GM19193 (cell line): ENCODE measurements around the gene ZNF491.

Experiments
- POLR2A ChIP-seq: IDR thresholded peaks from 4 replicates; pipeline ENCODE4 v1.6.1; 2011; ENCODE audit not compliant: insufficient read depth, insufficient read length; ENCODE audit errors: extremely low read depth

The ZNF491 gene

DNA sequence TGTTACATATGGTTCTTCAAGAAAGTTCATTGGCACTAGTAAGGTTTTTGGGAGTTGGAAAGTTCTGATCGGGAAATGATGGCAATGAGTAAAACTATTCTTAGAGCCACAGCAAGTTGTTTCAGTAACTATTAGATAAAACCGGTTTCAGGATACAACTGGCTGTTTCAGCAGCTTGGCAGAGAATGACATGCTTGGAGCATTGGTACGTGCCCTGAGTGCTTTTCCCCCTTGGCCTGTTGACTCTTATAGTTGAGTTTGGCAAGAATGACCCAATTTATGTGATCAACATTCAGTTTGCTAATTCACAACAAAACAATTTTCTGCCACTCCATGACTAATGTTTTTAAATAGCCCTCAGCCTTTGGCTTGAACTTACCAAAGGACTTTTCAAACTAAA, 10.8 kb upstream of the ZNF491 start:
- TF ChIP-seq POLR2A, result no peak

DNA sequence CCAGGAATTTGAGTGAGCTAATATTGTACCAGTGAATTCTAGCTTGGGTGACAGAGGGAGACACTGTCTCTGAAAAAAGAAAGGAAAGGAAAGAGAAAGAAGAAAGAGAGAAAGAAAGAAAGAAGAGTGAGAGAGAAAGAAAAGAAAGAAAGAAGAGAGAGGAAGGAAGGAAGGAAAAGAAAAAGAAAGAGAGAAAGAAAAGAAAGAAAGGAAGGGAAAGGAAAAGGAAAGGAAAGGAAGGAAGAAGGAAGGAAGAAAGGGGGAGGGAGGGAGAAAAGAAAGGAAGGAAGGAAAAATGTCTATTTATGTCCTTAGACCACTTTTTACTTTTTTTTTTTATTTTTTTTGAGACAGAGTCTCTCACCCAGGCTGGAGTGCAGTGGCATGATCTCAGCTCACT, 5.4 kb upstream of the ZNF491 start:
- no peak for TF ChIP-seq POLR2A

DNA sequence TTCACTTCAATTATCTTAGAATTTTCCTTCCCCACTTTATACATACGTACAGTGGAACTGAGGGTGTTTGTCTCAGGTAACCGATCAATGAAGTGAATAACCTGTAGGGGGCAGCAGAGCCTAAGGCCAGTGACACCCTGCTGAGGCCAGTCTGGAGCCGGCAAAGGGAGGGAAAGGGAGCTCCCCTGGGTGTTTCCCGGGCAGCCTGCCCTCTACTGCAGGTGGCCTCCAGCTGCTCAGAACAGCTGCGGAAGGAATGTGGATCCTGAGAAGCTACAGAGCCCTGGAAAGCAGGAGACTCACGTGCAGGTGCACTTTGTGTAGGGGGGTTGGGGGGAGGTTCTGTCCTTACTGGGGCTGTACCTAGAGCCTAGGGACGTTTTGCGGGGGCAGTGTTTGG, 832 bp upstream of the ZNF491 start:
- no peak for TF ChIP-seq POLR2A

DNA sequence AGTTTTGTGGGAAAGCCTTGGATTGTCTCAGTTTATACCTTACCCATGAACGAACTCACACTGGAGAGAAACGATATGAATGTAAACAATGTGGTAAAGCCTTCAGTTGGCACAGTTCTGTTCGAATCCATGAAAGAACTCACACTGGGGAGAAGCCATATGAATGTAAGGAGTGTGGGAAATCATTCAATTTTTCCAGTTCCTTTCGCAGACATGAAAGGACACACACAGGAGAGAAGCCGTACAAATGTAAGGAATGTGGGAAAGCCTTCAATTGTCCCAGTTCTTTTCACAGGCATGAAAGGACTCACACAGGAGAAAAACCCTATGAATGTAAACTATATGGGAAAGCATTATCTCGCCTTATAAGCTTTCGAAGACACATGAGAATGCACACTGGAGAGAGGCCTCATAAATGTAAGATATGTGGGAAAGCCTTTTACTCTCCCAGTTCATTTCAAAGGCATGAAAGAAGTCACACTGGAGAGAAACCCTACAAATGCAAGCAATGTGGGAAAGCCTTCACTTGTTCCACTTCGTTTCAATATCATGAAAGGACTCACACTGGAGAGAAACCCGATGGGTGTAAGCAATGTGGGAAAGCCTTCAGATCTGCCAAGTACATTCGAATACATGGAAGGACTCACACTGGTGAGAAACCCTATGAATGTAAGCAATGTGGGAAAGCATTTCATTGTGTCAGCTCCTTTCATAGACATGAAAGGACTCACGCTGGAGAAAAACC, 8.2 kb downstream of the ZNF491 start:
- no peak for TF ChIP-seq POLR2A

DNA sequence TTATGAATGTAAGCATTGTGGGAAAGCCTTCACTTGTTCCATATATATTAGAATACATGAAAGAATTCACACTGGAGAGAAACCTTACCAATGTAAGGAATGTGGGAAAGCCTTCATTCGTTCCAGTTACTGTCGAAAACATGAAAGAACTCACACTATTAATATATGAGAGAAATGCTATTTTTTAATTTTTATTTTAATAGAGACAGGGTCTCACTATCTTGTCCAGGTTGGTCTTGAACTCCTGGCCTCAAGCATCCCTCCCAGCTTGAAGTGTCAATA, 8.7 kb downstream of the ZNF491 start:
- no peak for TF ChIP-seq POLR2A

DNA sequence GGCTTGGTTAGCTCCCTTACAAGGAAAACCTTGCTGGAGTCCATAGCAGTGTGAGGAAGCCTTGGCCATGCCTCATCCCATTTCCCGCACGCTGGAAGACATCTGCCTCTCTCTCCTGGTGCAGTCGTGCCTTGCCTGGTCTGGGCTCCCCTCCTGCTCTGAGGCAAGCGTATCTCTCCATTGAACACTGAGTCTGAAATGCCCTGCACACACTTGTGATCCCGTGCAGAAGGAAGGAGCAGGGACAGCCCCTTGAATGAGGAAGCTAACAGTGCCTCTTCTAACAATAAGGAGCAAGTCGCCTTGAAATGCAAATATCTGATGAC, 15.3 kb downstream of the ZNF491 start:
- TF ChIP-seq POLR2A, result no peak

DNA sequence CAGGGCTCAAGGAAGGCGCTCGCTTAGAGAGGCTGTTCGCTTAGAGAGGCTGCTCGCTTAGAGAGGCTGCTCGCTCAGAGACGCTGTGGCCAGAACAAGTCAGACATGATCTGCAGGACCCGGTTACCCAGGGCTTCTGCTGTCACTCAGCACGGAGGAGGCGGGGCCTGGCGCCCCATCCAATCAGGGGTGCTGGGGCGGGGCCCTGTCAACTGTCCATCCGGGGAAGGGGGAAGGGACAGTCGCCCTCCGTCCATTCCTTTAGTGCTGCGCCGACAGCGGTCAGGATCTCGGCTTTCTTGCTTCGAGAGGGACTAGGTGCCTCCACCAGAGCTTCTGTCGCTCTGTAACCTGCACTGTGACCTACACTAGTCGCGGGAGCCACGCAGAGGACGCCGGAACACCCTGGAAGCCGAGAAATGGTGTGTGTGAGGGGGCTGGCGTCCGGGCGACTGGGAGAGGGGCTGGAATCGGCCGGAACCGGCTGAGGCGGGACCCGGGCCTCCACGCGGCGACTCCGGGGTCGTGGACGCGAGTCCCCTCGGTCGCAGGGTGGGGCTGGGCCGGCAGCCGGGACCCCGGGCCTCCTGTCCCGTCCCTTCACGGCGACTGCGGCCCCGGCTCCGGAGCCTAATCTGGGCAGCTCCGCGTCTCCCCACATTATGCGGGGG, 15.8 kb downstream of the ZNF491 start, which contains the start of gene ZNF440:
Gene ZNF440, plus strand, starts transcription at position 245 of the 671 bp plus-strand sequence. Its CDS starts 175 bp downstream, at position 420.
- peak; percentile 83 for TF ChIP-seq POLR2A

DNA sequence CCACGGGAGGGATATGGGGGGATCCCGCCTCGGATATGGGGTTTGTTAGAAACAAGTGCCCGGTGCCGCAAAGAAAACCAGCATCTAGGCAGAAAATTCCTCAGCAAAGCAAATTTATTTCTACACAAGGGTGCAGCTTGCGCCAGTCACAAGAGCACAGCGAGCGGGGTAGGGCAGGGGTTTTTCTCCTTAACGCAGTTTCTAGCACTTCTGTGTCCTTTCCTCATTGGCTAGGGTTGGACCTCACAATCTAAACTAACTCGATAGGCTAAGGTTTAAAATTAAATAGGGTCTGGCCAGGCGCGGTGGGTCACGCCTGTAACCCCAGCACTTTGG, 16.3 kb downstream of the ZNF491 start:
- no peak for TF ChIP-seq POLR2A

DNA sequence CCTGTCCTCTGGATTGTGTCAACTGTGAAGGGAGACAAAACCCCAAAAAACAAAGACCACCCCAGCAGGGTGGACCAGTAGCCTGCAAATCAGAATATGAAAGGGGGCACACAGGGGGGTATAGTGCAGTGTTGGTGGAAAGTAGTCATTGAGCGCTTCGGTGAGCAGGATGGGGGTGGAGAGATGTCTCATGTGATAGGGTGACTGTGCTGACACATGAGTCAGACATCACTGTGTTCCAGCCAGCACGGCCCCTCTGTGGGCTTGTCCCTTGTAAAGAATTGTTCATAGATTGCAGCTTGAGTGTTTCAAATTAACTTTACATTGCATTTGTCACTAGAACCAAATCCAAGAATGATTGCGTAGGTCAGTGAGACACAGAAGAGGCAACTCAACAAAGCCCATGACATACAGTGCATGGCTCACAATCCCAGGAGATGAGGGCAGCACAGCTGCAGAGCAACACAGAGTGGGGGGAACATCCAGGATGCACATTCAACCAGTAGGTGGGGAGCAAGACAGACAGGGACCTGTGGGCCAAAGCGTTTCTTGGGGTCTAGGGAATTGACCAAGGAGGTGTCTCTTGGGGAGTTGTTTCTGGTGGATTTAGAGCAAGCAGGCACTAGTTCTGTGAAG, 23.3 kb downstream of the ZNF491 start:
- TF ChIP-seq POLR2A, result no peak

DNA sequence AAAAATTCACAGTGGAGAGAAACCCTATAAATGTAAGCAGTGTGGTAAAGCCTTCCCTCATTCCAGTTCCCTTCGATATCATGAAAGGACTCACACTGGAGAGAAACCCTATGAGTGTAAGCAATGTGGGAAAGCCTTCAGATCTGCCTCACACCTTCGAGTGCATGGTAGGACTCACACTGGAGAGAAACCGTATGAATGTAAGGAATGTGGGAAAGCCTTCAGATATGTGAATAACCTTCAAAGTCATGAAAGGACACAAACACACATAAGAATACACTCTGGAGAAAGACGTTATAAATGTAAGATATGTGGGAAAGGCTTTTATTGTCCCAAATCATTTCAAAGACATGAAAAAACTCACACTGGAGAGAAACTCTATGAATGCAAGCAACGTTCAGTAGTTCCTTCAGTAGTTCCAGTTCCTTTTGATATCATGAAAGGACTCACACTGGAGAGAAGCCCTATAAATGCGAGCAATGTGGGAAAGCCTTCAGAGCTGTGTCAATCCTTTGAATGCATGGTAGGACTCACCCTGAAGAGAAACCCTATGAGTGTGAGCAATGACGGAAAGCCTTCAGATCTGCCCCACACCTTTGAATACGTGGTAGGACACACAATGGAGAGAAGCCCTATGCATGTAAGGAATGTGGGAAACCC, 34.1 kb downstream of the ZNF491 start:
- TF ChIP-seq POLR2A, result no peak

DNA sequence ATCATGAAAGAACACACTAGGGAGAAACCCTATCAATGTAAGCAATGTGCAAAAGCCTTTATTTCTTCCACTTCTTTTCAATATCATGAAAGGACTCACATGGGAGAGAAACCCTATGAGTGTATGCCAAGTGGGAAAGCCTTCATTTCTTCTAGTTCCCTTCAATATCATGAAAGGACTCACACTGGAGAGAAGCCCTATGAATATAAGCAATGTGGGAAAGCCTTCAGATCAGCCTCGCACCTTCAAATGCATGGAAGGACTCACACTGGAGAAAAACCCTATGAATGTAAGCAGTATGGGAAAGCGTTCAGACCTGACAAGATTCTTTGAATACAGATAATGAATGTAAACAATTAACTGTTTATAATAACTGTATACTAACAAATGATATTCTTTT, 35.2 kb downstream of the ZNF491 start:
- no peak for TF ChIP-seq POLR2A

DNA sequence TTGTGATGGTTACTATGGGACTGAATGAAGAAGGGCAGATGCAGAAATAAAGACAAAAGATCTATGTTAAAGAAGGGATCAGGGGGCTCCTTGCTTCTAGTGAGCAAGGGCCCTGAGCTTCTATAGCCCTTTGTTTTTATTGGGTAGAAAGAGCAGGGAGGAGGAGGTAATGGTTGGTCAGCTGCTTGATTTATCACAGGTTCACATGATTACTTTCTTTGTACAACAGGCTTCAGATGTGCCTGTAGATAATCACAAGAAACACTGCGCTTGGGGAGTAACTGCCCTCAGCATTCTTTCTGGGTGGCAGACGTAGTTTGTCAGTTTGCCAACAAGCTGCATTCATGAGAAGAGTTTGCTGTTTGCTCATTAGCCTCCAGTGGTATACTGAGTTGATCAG, 45.4 kb downstream of the ZNF491 start:
- TF ChIP-seq POLR2A, result no peak

DNA sequence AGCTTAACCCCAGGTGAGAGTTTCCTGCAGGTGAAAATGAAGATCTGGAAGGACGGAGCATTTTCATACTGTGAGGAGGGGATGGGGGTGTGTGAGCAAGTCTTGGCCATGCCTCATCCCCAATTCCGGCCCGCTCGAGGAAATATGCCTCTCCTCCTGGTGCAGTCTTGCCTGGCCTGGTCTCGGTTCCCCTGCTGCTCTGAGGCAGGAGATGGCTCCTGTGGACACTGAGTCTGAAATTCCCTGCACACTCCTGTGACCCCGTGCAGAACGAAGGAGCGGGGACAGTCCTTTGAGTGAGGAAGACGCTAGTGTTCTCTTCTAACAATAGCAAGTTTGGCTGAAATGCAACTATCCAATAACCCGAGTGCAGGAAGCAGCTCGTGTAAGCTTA, 49.9 kb downstream of the ZNF491 start:
- no peak for TF ChIP-seq POLR2A

DNA sequence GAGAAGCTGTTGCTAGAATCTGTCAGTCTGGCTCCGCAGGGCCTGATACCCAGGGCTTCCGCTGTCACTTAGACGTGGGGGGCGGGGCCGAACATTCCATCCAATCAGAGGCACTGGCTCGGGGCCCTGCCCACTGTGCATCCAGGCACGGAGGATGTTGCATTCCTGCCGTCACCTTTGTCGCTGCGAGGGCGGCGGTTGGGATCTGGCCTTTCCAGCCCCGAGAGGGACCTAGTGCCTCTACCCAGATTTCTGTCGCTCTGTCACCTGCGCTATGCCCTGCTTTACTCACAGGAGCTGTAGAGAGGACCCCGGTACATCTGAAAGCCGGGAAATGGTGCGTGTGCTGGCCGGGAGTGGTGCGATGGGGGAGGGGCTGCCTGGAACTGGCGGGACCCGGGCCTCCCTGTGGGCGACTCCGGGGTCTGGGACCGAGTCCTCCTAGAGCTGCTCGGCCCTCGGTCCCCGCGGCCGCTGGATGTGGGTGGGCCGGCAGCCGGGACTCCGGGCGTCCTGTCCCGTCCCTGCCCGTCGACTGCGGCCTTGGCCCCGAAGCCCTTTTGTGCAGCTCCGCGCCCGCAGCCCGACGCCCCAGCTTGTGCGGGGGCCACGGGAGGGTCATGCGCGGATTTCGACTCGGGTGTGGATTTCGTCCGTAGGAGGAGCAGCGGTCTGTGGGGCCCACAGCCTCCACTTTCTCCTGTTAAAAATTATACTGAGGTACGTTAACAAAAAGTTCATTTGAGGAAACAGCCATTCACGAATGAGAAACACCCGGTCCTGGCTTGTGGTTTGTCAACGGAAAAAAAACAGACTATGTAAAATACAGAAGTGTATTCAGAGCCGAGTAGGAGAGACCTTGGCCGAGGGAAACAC, 50.5 kb downstream of the ZNF491 start, which contains the start of gene ZNF439:
Gene ZNF439, plus strand, starts transcription at position 133 of the 876 bp plus-strand sequence. Its CDS starts 142 bp downstream, at position 275.
- TF ChIP-seq POLR2A, result no peak

DNA sequence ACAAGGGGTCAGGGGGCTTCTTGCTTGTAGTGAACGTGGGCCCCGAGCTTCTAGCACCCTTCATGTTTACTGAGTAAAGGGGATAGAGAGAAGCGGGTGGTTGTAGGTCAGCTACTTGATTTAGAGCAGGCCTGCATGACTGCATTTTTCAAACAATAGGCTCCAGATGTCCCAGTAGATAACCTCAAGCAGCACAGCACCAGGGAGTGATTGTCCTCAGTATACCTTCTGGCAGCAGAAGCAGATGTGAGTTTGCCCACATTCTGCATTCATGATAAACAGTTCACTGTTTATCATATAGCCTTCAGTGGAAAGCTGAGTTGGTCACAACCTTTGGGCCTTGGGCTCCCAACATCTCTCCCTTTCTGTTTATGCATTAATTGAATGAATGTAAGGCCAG, 55.0 kb downstream of the ZNF491 start:
- no peak for TF ChIP-seq POLR2A
